Measurements from ENCODE around the gene BAIAP2. TPM values are rescaled to one million over a fixed set of nuclear protein-coding genes. Genes with fewer than 3 reads are reported as not detected.

Gene BAIAP2
- total RNA-seq, 2 experiments from 2014 or later: 3.3 to 3.6 TPM

DNA sequence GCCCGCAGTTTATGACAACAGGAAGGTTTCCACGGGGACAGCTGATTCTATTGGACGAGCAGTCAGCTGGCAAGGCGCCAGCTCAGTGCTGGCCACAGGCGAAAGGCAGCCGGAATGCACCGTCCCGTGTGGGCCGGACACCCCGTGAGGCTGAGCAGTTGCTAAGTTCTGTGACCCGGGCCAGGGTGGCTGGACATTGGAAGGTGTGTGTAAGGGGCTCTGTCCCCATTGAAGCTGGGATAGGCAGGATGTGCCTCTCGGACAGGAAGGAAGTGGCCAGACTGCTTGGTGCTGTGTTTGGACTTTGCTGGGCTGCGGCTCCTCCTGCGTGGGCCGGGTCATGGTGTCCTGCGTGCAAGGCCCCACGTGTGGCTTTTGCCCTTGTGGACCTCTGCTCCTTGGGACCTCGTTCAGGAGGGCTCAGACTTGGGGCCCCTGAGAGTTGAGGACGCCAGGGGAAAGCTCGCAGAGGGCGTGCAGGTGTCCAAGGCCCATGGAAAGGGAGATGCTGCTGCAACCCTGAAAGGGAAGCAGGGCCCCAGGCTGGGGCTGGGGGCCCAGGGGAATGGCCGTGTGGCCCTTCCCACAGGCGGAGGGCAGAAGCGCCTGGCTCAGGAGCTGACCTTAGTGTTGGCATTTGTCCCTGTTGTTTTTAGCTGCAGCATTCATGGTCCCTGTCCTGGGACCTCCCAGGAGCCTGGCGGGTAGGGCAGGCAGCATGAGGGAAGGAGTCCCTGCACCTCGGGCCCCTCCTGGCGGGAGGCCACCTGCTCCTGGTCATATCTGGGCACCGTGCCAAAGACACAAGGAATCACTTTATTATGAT is 10.0 kb downstream of the BAIAP2 start:
- intact Hi-C loops (cut with micrococcal nuclease): no loop called here
- Mint-ChIP-seq H3K27ac (no peak overlapping the region), H3K4me3 (no peak overlapping the region), H3K9me3 (no peaks in the 10 kb centered on the region), H3K4me1 (ENCODE audit: low read depth) (peaks cover 6% of the 10 kb centered on the region), H3K27me3 (no peaks in the 10 kb centered on the region), H3K36me3 (no peaks in the 10 kb centered on the region)
- POLR2A ChIA-PET: no interaction called here
- CTCF ChIA-PET: interaction anchor here (0.8 kb wide), 1 partner anchor 57 kb away, joined by 4 read pairs; no protein-coding TSS in a partner anchor
- no peak for DNase-seq

GRCh38 chr17:81045590-81046095 is 10.7 kb downstream of the BAIAP2 start:
- DNase-seq: no peak
- H3K4me1 Mint-ChIP-seq (ENCODE audit: low read depth): peaks cover 6% of the 10 kb centered on the region
- H3K9me3 Mint-ChIP-seq: no peaks in the 10 kb centered on the region
- ChIA-PET POLR2A (no interaction called here), CTCF (interaction anchor here (0.8 kb wide), 1 partner anchor 56 kb away, joined by 4 read pairs; no protein-coding TSS in a partner anchor)
- H3K27me3 Mint-ChIP-seq: no peaks in the 10 kb centered on the region
- H3K27ac Mint-ChIP-seq: no peak overlapping the region
- no peak overlapping the region for H3K4me3 Mint-ChIP-seq
- no peaks in the 10 kb centered on the region for H3K36me3 Mint-ChIP-seq
- intact Hi-C loops (cut with micrococcal nuclease): no loop called here

GRCh38 chr17:81046132-81046769 is 11.3 kb downstream of the BAIAP2 start:
- CTCF ChIA-PET: no interaction called here
- intact Hi-C loops (cut with micrococcal nuclease): no loop called here
- DNase-seq: no peak
- Mint-ChIP-seq H3K27ac (no peak overlapping the region), H3K27me3 (no peaks in the 10 kb centered on the region), H3K4me1 (ENCODE audit: low read depth) (peaks cover 6% of the 10 kb centered on the region), H3K36me3 (no peaks in the 10 kb centered on the region), H3K9me3 (no peaks in the 10 kb centered on the region), H3K4me3 (no peak overlapping the region)
- POLR2A ChIA-PET: no interaction called here

DNA sequence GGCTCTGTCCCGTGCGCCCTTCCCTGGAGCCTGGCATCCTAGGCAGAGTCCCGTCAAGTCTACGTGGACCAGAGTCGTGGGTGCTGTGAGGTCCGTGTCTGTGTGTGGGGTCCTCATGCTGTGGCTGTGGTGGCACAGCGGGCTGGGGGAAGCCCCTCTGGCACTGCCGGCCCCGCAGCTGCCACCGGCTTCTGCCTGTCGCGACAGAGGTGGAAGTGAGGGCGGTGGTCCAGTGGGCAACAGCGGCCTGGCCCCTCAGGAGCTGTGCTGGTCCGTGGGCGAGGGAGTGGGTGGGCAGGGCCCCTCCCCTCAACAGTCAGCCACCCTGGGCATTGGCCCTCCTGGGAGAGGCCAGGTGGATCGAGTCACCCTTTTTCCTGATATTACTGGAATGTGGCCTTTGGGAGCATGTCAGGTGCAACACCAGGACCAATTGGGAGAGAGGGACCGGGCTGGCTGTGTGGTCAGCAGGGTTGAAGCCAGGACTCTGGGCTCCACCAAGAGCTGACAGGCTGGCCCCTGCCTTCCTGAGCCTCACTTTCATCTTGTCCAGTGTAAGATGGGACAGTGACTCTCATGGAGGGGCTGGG is 11.9 kb downstream of the BAIAP2 start:
- H3K36me3 Mint-ChIP-seq: no peaks in the 10 kb centered on the region
- ChIA-PET CTCF (no interaction called here), POLR2A (no interaction called here)
- H3K4me1 Mint-ChIP-seq (ENCODE audit: low read depth): peaks cover 6% of the 10 kb centered on the region
- H3K27me3 Mint-ChIP-seq: no peaks in the 10 kb centered on the region
- no peak overlapping the region for H3K27ac Mint-ChIP-seq
- no peak overlapping the region for H3K4me3 Mint-ChIP-seq
- no peak for DNase-seq
- intact Hi-C loops (cut with micrococcal nuclease): no loop called here
- H3K9me3 Mint-ChIP-seq: no peaks in the 10 kb centered on the region

DNA sequence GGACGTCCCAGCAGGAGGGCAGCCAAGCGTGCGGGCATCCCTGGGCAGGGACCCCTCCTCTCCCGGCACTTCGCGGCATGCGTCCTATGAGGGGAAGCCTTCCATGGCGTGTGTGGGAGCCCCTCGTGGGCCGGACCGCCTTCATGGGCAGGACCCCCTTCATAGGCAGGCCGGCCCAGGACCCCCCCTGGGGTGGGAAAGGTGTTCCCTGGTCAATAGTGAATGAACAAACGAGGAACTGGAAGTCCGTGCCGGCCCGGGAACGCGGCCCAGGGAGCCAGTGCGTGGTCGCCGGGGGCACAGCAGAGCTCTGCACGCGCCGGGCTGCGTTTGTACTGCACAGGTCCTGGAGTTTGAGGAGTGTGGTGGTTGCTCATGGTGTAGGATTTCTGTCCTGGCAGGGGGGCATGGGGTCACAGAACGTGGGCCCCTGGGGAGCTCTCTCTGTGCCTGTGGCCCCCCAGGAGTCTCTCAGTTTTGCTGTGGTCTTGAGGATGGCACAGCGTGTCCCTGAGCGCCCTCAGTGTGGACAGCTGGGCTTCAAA is 13.9 kb downstream of the BAIAP2 start:
- POLR2A ChIA-PET: no interaction called here
- Mint-ChIP-seq H3K27ac (no peak overlapping the region), H3K27me3 (no peaks in the 10 kb centered on the region)

GRCh38 chr17:81049372-81049911 is 14.5 kb downstream of the BAIAP2 start:
- Mint-ChIP-seq H3K4me1 (ENCODE audit: low read depth) (peaks cover 6% of the 10 kb centered on the region), H3K4me3 (no peak overlapping the region), H3K27me3 (no peaks in the 10 kb centered on the region), H3K27ac (no peak overlapping the region), H3K36me3 (no peaks in the 10 kb centered on the region), H3K9me3 (no peaks in the 10 kb centered on the region)
- ChIA-PET CTCF (interaction anchor here (0.6 to 1.0 kb wide), 3 partner anchors 41 to 99 kb away, joined by 3 read pairs; no protein-coding TSS in a partner anchor), POLR2A (no interaction called here)
- intact Hi-C loops (cut with micrococcal nuclease): no loop called here
- DNase-seq: peak; percentile 20

More for the DNA sequence above, 13.9 kb downstream of the BAIAP2 start:
- Mint-ChIP-seq H3K4me3 (no peak overlapping the region), H3K36me3 (no peaks in the 10 kb centered on the region), H3K4me1 (ENCODE audit: low read depth) (peaks cover 6% of the 10 kb centered on the region), H3K9me3 (no peaks in the 10 kb centered on the region)
- DNase-seq: no peak
- CTCF ChIA-PET: interaction anchor here (0.6 to 1.0 kb wide), 3 partner anchors 41 to 100 kb away, joined by 3 read pairs; no protein-coding TSS in a partner anchor
- intact Hi-C loops (cut with micrococcal nuclease): no loop called here

DNA sequence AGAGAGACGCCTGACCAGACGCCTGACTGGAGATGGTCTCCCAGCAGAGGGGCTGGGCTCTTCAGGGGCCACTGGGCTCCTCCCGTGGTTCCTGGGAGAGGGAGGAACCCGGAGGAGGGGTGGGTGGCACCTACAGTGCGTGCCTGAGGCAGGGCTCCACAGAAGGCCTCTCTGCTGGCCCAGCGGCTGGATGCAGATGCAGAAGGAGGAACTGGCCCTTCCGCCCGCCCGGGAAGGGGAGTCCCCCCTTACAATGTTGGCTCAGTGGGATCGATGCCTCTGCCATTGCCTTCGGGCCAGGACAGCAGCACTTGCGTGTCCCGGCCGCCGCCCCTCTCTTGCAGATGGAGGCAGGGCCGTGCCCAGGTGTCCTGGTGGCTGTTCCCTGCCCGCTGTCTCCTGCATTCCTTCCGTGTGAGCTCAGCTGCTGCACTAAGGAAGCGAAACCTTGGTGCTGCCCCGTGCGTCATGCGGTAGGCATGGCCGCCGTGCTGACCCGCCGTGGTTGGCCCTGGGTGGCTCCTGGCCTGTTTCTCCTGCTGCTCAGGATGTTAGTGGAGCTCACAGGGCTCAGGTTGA is 15.1 kb downstream of the BAIAP2 start:
- ChIA-PET POLR2A (no interaction called here), CTCF (interaction anchor here (0.6 to 1.2 kb wide), 3 partner anchors 26 to 51 kb away, joined by 3 read pairs; no protein-coding TSS in a partner anchor)
- DNase-seq: no peak
- Mint-ChIP-seq H3K9me3 (no peaks in the 10 kb centered on the region), H3K4me1 (ENCODE audit: low read depth) (peaks cover 6% of the 10 kb centered on the region), H3K36me3 (no peaks in the 10 kb centered on the region), H3K4me3 (no peak overlapping the region), H3K27me3 (no peaks in the 10 kb centered on the region), H3K27ac (no peak overlapping the region)
- intact Hi-C loops (cut with micrococcal nuclease): no loop called here

DNA sequence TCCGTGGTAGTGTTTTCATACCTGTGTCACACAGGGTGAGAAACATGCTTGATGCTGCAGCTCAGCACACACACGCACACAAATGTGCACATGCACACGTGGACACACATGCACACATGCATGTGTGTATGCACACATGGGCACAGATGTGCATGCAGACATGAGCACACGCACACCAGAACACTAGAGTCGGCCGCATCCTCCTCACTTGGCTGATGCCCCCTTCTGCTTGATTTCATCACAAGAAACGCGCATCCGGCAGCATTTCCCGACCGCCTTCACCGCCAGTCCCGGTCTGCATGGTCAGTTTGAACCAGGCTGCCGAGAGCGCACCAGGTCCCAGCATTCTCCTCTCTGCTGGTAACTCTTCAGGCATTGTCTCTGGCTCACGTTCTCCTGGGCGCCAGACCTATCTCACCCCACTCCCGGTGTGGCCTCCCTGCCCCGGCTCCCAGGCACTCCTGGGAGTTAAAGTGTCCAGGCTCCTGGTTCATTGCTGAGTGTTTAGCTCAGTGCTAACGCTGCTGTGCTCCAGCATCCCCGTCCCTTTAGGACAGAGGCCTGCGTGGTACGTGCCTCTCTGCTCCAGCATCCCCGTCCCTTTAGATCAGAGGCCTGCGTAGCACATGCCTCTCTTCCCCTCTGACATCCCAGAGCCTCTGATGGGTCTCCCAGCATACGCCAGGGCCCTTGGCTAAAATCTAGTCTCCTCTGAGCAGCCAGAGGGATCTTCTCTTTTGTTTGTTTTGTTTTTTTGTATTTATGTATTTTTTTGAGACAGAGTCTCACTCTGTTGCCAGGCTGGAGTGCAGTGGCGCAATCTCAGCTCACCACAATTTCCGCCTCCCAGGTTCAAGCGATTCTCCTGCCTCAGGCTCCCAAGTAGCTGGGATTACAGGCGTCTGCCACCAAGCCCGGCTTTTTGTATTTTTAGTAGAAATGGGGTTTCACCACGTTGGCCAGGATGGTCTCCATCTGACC is 16.0 kb downstream of the BAIAP2 start:
- CTCF ChIA-PET: interaction anchor here (1.2 kb wide), 1 partner anchor 27 kb away, joined by 3 read pairs; no protein-coding TSS in a partner anchor
- H3K27ac Mint-ChIP-seq: no peak overlapping the region
- no peaks in the 10 kb centered on the region for H3K9me3 Mint-ChIP-seq
- H3K27me3 Mint-ChIP-seq: no peaks in the 10 kb centered on the region
- H3K36me3 Mint-ChIP-seq: no peaks in the 10 kb centered on the region
- H3K4me3 Mint-ChIP-seq: no peak overlapping the region
- intact Hi-C loops (cut with micrococcal nuclease): no loop called here
- peaks cover 6% of the 10 kb centered on the region for H3K4me1 Mint-ChIP-seq (ENCODE audit: low read depth)
- POLR2A ChIA-PET: no interaction called here
- DNase-seq: no peak

GRCh38 chr17:81052199-81052997 is 17.4 kb downstream of the BAIAP2 start:
- CTCF ChIA-PET: no interaction called here
- intact Hi-C loops (cut with micrococcal nuclease): no loop called here
- no peaks in the 10 kb centered on the region for H3K36me3 Mint-ChIP-seq
- H3K9me3 Mint-ChIP-seq: no peaks in the 10 kb centered on the region
- H3K27ac Mint-ChIP-seq: no peak overlapping the region
- POLR2A ChIA-PET: interaction anchor here (0.6 kb wide), 1 partner anchor 259 kb away, joined by 3 read pairs; no protein-coding TSS in a partner anchor
- H3K4me1 Mint-ChIP-seq (ENCODE audit: low read depth): peaks cover 6% of the 10 kb centered on the region
- no peak for DNase-seq
- H3K4me3 Mint-ChIP-seq: no peak overlapping the region
- H3K27me3 Mint-ChIP-seq: no peaks in the 10 kb centered on the region

Data from activated CD4-positive, alpha-beta memory T cell treated with anti-CD3 and anti-CD28 coated beads for 36 hours (primary cell).